ENCODE results near the gene TECRL.

TECRL gene

DNA sequence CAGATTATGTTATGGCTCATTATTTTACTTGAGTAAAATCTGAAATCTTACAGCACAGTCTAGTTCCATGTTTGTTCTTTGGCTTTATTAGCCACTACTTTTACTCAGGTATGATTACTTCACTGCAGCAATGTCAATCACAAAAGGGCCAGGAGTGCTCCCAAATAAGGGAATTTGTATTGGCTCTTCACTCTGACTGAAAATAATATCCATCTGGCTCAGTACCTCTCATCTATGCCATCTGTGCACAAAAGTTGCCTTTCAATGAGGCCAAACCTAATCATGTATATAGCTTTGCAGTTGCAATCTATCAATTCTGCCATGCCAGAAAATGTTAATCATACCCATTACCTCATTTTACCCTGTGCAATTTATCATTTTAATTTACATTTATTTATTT lies 161.1 kb downstream of the TECRL start:
- no peak overlapping the region for H3K27ac ChIP-seq
- TF ChIP-seq, protein P1, sequence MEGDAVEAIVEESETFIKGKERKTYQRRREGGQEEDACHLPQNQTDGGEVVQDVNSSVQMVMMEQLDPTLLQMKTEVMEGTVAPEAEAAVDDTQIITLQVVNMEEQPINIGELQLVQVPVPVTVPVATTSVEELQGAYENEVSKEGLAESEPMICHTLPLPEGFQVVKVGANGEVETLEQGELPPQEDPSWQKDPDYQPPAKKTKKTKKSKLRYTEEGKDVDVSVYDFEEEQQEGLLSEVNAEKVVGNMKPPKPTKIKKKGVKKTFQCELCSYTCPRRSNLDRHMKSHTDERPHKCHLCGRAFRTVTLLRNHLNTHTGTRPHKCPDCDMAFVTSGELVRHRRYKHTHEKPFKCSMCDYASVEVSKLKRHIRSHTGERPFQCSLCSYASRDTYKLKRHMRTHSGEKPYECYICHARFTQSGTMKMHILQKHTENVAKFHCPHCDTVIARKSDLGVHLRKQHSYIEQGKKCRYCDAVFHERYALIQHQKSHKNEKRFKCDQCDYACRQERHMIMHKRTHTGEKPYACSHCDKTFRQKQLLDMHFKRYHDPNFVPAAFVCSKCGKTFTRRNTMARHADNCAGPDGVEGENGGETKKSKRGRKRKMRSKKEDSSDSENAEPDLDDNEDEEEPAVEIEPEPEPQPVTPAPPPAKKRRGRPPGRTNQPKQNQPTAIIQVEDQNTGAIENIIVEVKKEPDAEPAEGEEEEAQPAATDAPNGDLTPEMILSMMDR (conservative IDR thresholded peaks at IDR 0.05; ENCODE audit: low read depth), result no peak
- CTCF ChIA-PET, result interaction anchor here (0.6 kb wide), 1 partner anchor 47 kb away, joined by 11 read pairs; no protein-coding TSS in a partner anchor
- no peak for DNase-seq (ENCODE audit: low spot score)
- POLR2A ChIA-PET (ENCODE audit: low non-redundant PET), result no interaction called here

GRCh38 chr4:64230709-64231310 lies 178.4 kb downstream of the TECRL start:
- CTCF ChIA-PET, result no interaction called here
- TF ChIP-seq, protein P1 (conservative IDR thresholded peaks at IDR 0.05; ENCODE audit: low read depth), result no peak
- DNase-seq (ENCODE audit: low spot score), result no peak
- POLR2A ChIA-PET (ENCODE audit: low non-redundant PET), result no interaction called here
- no peak overlapping the region for H3K27ac ChIP-seq
